Nephron progenitor cell (in vitro differentiated cells): ENCODE measurements around the gene MAP3K7CL.

Source experiments
- DNase-seq: peaks from one replicate; pipeline ENCODE4 v3.0.0; 2021
- H3K27ac Mint-ChIP-seq: 2 replicates; pipeline ENCODE4 v1.8.0; 2021; ENCODE audit warnings: mild to moderate bottlenecking, moderate library complexity, mixed read lengths
- H3K27me3 Mint-ChIP-seq: 2 replicates; pipeline ENCODE4 v1.8.0; 2021; ENCODE audit warnings: mild to moderate bottlenecking, low read depth, mixed read lengths; ENCODE audit not compliant: poor library complexity
- H3K36me3 Mint-ChIP-seq: 2 replicates; pipeline ENCODE4 v1.8.0; 2021; ENCODE audit warnings: low read depth, mixed read lengths
- H3K4me1 Mint-ChIP-seq: 2 replicates; pipeline ENCODE4 v1.8.0; 2021; ENCODE audit warnings: mixed read lengths
- H3K4me3 Mint-ChIP-seq: 2 replicates; pipeline ENCODE4 v1.8.0; 2021; ENCODE audit warnings: mild to moderate bottlenecking, moderate library complexity, mixed read lengths
- H3K9me3 Mint-ChIP-seq: 2 replicates; pipeline ENCODE4 v1.8.0; 2021; ENCODE audit warnings: mild to moderate bottlenecking, moderate library complexity, mixed read lengths
- TF ChIP-seq, protein P1 (sequence below): fragments of 200-600 bp; sonication (generic); IDR thresholded peaks from 2 replicates; pipeline ENCODE4 v1.5.0; 2021; ENCODE audit warnings: antibody characterized with exemption

Gene MAP3K7CL

DNA sequence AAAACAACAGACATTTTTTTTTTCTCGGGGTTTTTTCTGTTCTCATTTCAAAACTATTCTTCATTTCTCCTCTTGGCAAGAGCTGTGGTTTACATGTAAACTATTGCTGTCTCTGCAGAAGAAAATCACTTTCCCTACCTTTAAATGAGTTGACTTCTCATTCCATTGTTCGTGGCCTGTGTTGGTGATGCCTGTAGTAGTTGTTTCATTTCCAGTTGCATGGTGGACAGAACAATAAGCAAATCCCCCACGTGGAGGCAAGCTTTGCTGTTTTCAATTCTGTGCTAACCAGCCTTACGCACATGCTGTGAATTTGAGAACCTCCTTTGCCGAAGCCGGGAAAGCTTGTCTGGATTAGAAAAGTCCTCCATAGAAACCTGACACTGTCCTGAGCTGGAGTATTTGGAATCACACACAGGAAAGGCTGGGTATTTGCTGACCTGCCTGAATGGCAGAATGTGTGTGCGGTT, 26.2 kb upstream of the MAP3K7CL start:
- Mint-ChIP-seq H3K4me3 (no peak overlapping the region), H3K36me3 (no peaks in the 10 kb centered on the region), H3K27me3 (peaks cover 3% of the 10 kb centered on the region), H3K4me1 (peaks cover 21% of the 10 kb centered on the region), H3K27ac (peak overlapping the region; percentile 91), H3K9me3 (peaks cover 3% of the 10 kb centered on the region)
- TF ChIP-seq, protein P1, sequence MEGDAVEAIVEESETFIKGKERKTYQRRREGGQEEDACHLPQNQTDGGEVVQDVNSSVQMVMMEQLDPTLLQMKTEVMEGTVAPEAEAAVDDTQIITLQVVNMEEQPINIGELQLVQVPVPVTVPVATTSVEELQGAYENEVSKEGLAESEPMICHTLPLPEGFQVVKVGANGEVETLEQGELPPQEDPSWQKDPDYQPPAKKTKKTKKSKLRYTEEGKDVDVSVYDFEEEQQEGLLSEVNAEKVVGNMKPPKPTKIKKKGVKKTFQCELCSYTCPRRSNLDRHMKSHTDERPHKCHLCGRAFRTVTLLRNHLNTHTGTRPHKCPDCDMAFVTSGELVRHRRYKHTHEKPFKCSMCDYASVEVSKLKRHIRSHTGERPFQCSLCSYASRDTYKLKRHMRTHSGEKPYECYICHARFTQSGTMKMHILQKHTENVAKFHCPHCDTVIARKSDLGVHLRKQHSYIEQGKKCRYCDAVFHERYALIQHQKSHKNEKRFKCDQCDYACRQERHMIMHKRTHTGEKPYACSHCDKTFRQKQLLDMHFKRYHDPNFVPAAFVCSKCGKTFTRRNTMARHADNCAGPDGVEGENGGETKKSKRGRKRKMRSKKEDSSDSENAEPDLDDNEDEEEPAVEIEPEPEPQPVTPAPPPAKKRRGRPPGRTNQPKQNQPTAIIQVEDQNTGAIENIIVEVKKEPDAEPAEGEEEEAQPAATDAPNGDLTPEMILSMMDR = no peak
- no peak for DNase-seq

DNA sequence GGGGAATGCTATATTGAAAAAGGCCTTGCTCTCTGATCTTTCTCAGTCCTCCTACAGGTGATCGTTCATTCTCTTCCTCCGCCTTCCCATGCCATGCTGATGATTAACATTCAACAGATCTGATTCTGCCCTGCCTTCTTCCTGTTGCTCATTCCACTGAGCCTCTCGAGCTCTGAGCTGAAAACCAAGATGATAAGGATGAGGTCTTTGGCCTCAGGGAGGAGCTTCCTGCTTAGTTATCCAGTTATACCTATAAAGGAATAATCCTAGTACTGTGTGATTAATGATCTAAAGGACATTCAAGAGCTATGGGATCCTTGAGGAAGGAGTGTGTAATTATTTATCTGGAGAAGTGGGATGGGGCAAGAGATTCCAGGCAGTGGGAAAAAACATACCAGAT, 25.2 kb upstream of the MAP3K7CL start:
- Mint-ChIP-seq H3K9me3 (no peaks in the 10 kb centered on the region), H3K4me1 (peaks cover 21% of the 10 kb centered on the region), H3K4me3 (peak overlapping the region; percentile 13), H3K27me3 (peaks cover 3% of the 10 kb centered on the region), H3K27ac (peak overlapping the region; percentile 72), H3K36me3 (no peaks in the 10 kb centered on the region)
- DNase-seq = no peak
- TF ChIP-seq, protein P1 = no peak

DNA sequence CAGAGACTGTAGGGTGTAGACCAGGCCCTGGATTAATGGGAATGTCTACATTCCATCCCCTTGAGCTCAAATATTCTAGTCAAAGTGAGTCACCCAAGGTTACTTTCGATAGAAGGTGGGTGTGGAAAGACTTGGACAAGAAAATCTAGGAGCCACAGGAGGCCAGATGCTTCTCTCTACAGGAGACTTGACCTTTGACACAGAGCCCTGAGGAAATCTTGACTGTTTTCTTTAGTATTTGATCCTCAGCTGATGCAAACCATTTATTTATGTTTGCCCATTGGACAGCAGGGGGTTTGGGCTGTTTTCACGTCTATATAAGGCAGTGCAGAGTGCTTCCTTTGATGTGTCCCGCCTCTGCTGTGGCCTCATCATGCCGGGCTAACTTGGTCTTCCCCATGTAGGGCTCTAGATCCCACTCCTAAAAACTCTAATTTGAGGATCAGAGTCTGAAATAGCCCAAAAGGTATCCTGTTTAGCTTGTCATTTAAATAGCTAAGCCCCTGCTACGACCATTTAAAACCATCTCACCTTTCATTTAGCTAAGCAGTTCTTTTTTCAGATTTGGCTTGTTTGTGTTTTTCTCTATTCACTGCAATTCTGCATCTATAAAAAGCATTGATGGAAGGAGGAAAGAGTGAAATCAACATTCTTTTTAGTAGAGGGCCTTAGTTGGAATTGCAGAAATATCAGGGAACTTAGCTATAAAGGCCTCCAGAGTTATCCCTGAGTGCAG, 15.5 kb upstream of the MAP3K7CL start:
- no peak for DNase-seq
- Mint-ChIP-seq H3K27me3 (no peaks in the 10 kb centered on the region), H3K4me3 (no peak overlapping the region), H3K4me1 (peaks cover 31% of the 10 kb centered on the region), H3K36me3 (no peaks in the 10 kb centered on the region), H3K27ac (peak overlapping the region; percentile 87), H3K9me3 (peaks cover 4% of the 10 kb centered on the region)
- TF ChIP-seq, protein P1 = no peak

DNA sequence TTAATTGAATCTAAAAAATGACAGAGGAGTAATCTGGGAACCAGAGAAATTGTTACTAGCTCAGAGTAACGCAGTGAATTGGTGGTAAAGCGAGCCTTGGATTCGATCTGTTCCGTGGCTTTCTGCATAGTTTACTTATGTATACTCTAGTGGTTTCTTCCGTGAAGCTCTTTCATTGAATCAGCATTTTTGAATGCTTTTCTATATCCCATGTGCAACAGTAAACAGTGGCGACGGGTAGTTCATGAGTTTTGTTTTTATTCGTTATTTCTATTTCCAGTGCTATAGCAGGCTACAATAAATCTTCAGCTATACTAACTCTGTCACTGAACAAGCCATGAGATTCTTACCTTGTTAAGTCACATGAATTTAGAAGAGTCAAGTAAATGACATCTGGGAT, 14.5 kb upstream of the MAP3K7CL start:
- Mint-ChIP-seq H3K4me1 (peaks cover 31% of the 10 kb centered on the region), H3K27me3 (no peaks in the 10 kb centered on the region), H3K9me3 (peaks cover 4% of the 10 kb centered on the region), H3K36me3 (no peaks in the 10 kb centered on the region), H3K27ac (peak overlapping the region; percentile 87), H3K4me3 (no peak overlapping the region)
- DNase-seq = no peak
- TF ChIP-seq, protein P1 = no peak

DNA sequence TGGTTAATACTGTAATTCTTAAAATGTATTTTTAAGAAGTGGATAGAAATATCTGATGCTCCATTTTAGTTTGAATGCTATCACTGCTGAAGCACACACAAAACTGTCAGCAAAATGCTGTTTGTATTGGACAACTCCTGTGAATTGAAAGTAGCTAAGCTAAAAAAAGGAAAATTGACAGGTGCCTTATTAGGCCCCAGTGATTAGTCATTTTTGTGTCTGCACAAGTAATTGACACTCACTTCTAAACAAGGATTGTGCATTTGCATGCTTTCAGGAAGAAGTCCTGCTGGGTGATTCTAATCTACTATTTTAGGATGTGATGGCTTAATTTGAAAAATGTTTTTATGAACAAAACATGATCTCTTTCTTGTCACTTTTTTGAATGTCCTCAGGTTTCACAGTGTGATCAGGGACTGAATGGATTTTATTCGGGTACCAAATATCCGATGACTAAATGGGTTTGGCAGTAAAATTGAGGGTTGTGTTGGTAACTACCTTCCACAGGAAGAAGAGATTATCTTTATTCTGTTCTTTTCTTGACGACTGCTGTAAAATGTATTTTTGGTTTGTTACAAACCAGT, 13.0 kb upstream of the MAP3K7CL start:
- Mint-ChIP-seq H3K4me1 (peaks cover 31% of the 10 kb centered on the region), H3K9me3 (peaks cover 15% of the 10 kb centered on the region), H3K27me3 (no peaks in the 10 kb centered on the region), H3K36me3 (no peaks in the 10 kb centered on the region), H3K4me3 (no peak overlapping the region), H3K27ac (no peak overlapping the region)
- TF ChIP-seq, protein P1 = no peak
- DNase-seq = no peak
